HFFc6 (cell line): ENCODE results near the gene GNLY. TPM values are rescaled to one million over a fixed set of nuclear protein-coding genes. Genes with fewer than 3 reads are reported as not detected.

Experiments used
- DNase-seq: peaks from one replicate; pipeline ENCODE4 v3.0.0-alpha.2; 2018
- H3K27ac Mint-ChIP-seq: 2 replicates; pipeline ENCODE4 v1.8.0; 2020; ENCODE audit warnings: mild to moderate bottlenecking, mixed read lengths
- H3K27me3 Mint-ChIP-seq: 2 replicates; pipeline ENCODE4 v1.8.0; 2021; ENCODE audit warnings: mild to moderate bottlenecking, moderate library complexity, mixed read lengths; ENCODE audit not compliant: insufficient read depth
- H3K36me3 Mint-ChIP-seq: 2 replicates; pipeline ENCODE4 v1.8.0; 2021; ENCODE audit warnings: low read depth, mixed read lengths
- H3K4me1 Mint-ChIP-seq: 2 replicates; pipeline ENCODE4 v1.8.0; 2020; ENCODE audit warnings: low read depth, mixed read lengths
- H3K4me3 Mint-ChIP-seq: 2 replicates; pipeline ENCODE4 v1.8.0; 2020; ENCODE audit warnings: mild to moderate bottlenecking, moderate library complexity, mixed read lengths
- H3K9me3 Mint-ChIP-seq: 2 replicates; pipeline ENCODE4 v1.8.0; 2020; ENCODE audit warnings: mild to moderate bottlenecking, mixed read lengths
- total RNA-seq, 6 experiments: library from RNA; stranded (reverse); fragmentation: NEBNext Ultra II Directional; extraction: Animal tissue kit (Norgen Biotek cat#: 25700); gene quantifications; 2 replicates in 1 of 6; 3 replicates in 5 of 6; pipeline ENCODE4 v1.2.3, GENCODE V29; 2021
- TF ChIP-seq, protein P1 (sequence below): fragments of 200-600 bp; sonication (generic); IDR thresholded peaks from 2 replicates; pipeline ENCODE4 v1.5.0; 2021; ENCODE audit warnings: antibody characterized with exemption, mild to moderate bottlenecking

Gene GNLY
- total RNA-seq, 6 experiments from 2014 or later, result not detected

- H3K4me1 Mint-ChIP-seq, result peaks cover 60% of the 10 kb centered on the region
- peak overlapping the region; percentile 45 for H3K4me3 Mint-ChIP-seq
- peak overlapping the region; percentile 79 for H3K27ac Mint-ChIP-seq
- no peaks in the 10 kb centered on the region for H3K9me3 Mint-ChIP-seq
- peak; percentile 63 for DNase-seq
- no peaks in the 10 kb centered on the region for H3K27me3 Mint-ChIP-seq
- H3K36me3 Mint-ChIP-seq, result peaks cover 41% of the 10 kb centered on the region
- TF ChIP-seq, protein P1, sequence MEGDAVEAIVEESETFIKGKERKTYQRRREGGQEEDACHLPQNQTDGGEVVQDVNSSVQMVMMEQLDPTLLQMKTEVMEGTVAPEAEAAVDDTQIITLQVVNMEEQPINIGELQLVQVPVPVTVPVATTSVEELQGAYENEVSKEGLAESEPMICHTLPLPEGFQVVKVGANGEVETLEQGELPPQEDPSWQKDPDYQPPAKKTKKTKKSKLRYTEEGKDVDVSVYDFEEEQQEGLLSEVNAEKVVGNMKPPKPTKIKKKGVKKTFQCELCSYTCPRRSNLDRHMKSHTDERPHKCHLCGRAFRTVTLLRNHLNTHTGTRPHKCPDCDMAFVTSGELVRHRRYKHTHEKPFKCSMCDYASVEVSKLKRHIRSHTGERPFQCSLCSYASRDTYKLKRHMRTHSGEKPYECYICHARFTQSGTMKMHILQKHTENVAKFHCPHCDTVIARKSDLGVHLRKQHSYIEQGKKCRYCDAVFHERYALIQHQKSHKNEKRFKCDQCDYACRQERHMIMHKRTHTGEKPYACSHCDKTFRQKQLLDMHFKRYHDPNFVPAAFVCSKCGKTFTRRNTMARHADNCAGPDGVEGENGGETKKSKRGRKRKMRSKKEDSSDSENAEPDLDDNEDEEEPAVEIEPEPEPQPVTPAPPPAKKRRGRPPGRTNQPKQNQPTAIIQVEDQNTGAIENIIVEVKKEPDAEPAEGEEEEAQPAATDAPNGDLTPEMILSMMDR, result no peak
Observed at GRCh38 chr2:85649201-85650190, 44.7 kb upstream of the GNLY start.

- peaks cover 41% of the 10 kb centered on the region for H3K36me3 Mint-ChIP-seq
- no peak overlapping the region for H3K27ac Mint-ChIP-seq
- H3K9me3 Mint-ChIP-seq, result no peaks in the 10 kb centered on the region
- DNase-seq, result no peak
- no peak overlapping the region for H3K4me3 Mint-ChIP-seq
- peaks cover 68% of the 10 kb centered on the region for H3K4me1 Mint-ChIP-seq
- TF ChIP-seq, protein P1, result no peak
- no peaks in the 10 kb centered on the region for H3K27me3 Mint-ChIP-seq
Observed at GRCh38 chr2:85650456-85650855, 43.7 kb upstream of the GNLY start.

GRCh38 chr2:85651097-85651496, 43.1 kb upstream of the GNLY start:
- TF ChIP-seq, protein P1, result no peak
- peaks cover 75% of the 10 kb centered on the region for H3K4me1 Mint-ChIP-seq
- H3K27ac Mint-ChIP-seq, result peak overlapping the region; percentile 56
- H3K9me3 Mint-ChIP-seq, result no peaks in the 10 kb centered on the region
- no peak for DNase-seq
- H3K27me3 Mint-ChIP-seq, result no peaks in the 10 kb centered on the region
- peaks cover 36% of the 10 kb centered on the region for H3K36me3 Mint-ChIP-seq
- no peak overlapping the region for H3K4me3 Mint-ChIP-seq

GRCh38 chr2:85652056-85652455, 42.1 kb upstream of the GNLY start:
- Mint-ChIP-seq H3K27ac (peak overlapping the region; percentile 81), H3K27me3 (no peaks in the 10 kb centered on the region), H3K9me3 (no peaks in the 10 kb centered on the region), H3K36me3 (peaks cover 36% of the 10 kb centered on the region), H3K4me3 (peak overlapping the region; percentile 20; the same call in 1 of the 2 replicates), H3K4me1 (peaks cover 84% of the 10 kb centered on the region)
- no peak for DNase-seq
- TF ChIP-seq, protein P1, result no peak

- Mint-ChIP-seq H3K27ac (peak overlapping the region; percentile 42; the same call in 1 of the 2 replicates), H3K27me3 (peaks cover 2% of the 10 kb centered on the region; the same call in 1 of the 2 replicates), H3K9me3 (no peaks in the 10 kb centered on the region), H3K4me3 (no peak overlapping the region), H3K4me1 (peaks cover 81% of the 10 kb centered on the region), H3K36me3 (peaks cover 37% of the 10 kb centered on the region)
- DNase-seq, result no peak
- TF ChIP-seq, protein P1, result no peak
Observed at GRCh38 chr2:85653996-85654395, 40.2 kb upstream of the GNLY start.
